Gastrocnemius medialis (tissue), 4 donors: ENCODE measurements around the gene PSMC5. TPM values are rescaled to one million over a fixed set of nuclear protein-coding genes. Genes with fewer than 3 reads are reported as not detected.
"Not testable (repeated sequence)": the region's sequence is repeated elsewhere in the genome, so short reads cannot be mapped to it uniquely, and the experiment has no call there.

Experiments
- ATAC-seq, 2 donors: fragments of 150-250 bp; one replicate each; pipeline ENCODE4 v1.9.1; 2016
- DNase-seq, 2 donors: peaks; one replicate each; pipeline ENCODE4 v3.0.0-alpha.2; 2019
- H3K27ac ChIP-seq, 4 donors: fragments of 200-600 bp; sonication (generic); 1 replicate in 1 of 4; 2 replicates in 3 of 4; pipeline ENCODE4 v1.5.1; 2016 to 2018; ENCODE audit warnings: mild to moderate bottlenecking in 2 of 4, moderate library complexity in 1 of 4
- H3K27me3 ChIP-seq, 3 donors: fragments of 200-600 bp; sonication (generic) in 2 of 3; 1 replicate in 1 of 3; 2 replicates in 2 of 3; pipeline versions ENCODE4 v1.5.1 to v1.6.0; 2016 to 2019; ENCODE audit warnings: mild to moderate bottlenecking in 1 of 3, moderate library complexity in 1 of 3
- H3K36me3 ChIP-seq, 2 donors: fragments of 200-600 bp; sonication (generic) in 1 of 2; one replicate each; pipeline ENCODE4 v1.5.1; 2017 to 2018
- H3K4me1 ChIP-seq, 2 donors: fragments of 200-600 bp; sonication (generic) in 1 of 2; one replicate each; pipeline ENCODE4 v1.5.1; 2016 to 2017; ENCODE audit warnings: mild to moderate bottlenecking in 2 of 2
- H3K4me3 ChIP-seq, 4 donors: fragments of 200-600 bp; sonication (generic) in 3 of 4; 1 replicate in 1 of 4; 2 replicates in 3 of 4; pipeline ENCODE4 v1.5.1; 2016 to 2019; ENCODE audit warnings: mild to moderate bottlenecking in 2 of 4
- H3K9me3 ChIP-seq, 3 donors: fragments of 200-600 bp; sonication (generic) in 2 of 3; 1 replicate in 1 of 3; 2 replicates in 2 of 3; pipeline ENCODE4 v1.5.1; 2016 to 2019
- POLR2A ChIP-seq, 2 donors: fragments of 450-650 bp; IDR thresholded peaks; one replicate each; pipeline ENCODE4 v1.6.1; 2017; ENCODE audit warnings: antibody characterized with exemption in 2 of 2, mild to moderate bottlenecking in 2 of 2, moderate library complexity in 2 of 2
- in situ Hi-C, 4 donors: fragments of 200-750 bp; cut with MboI; loops; one replicate each; pipeline versions ENCODE4 v1.15.0 to v1.8.0; 2017; ENCODE audit warnings: low sequenced_read_pairs in 4 of 4
- intact Hi-C: fragments of 100-400 bp; cut with DNase I; formaldehyde crosslinking; loops from one replicate; pipeline ENCODE4 v1.15.1; 2023; ENCODE audit warnings: low total_unique reads
- total RNA-seq, 4 donors: library from RNA; depleted of rRNA; stranded (reverse); fragments of >200 nt; gene quantifications; one replicate each; pipeline versions ENCODE4 v1.1.0 to v1.2.3, GENCODE V29; 2016
- TF ChIP-seq, protein P1 (sequence below), 5 experiments: fragments of 450-650 bp in 3 of 5; fragments of 200-600 bp in 2 of 5; sonication (generic) in 2 of 5; IDR thresholded peaks in 4 of 5; conservative IDR thresholded peaks in 1 of 5; 1 replicate in 4 of 5; 2 replicates in 1 of 5; pipeline ENCODE4 v1.5.1; 2016 to 2019; ENCODE audit warnings: antibody characterized with exemption in 5 of 5, mild to moderate bottlenecking in 3 of 5, moderate library complexity in 3 of 5

Gene PSMC5
- total RNA-seq, 4 donors from 2014 or later, result 103 to 153 (median 123) TPM

- H3K9me3 ChIP-seq, ATAC-seq, intact Hi-C loops, DNase-seq, H3K4me3 ChIP-seq, H3K4me1 ChIP-seq, in situ Hi-C loops, H3K27me3 ChIP-seq, H3K36me3 ChIP-seq, H3K27ac ChIP-seq: not testable (repeated sequence)
Observed at GRCh38 chr17:63874061-63874626, 46.9 kb downstream of the PSMC5 start.

GRCh38 chr17:63874693-63875092 lies 47.5 kb downstream of the PSMC5 start:
- H3K36me3 ChIP-seq, H3K4me3 ChIP-seq, in situ Hi-C loops, H3K27ac ChIP-seq, DNase-seq, H3K27me3 ChIP-seq, H3K4me1 ChIP-seq, H3K9me3 ChIP-seq, intact Hi-C loops, ATAC-seq: not testable (repeated sequence)

- intact Hi-C loops, in situ Hi-C loops, H3K4me1 ChIP-seq, DNase-seq, H3K27me3 ChIP-seq, H3K36me3 ChIP-seq, H3K4me3 ChIP-seq, H3K9me3 ChIP-seq, H3K27ac ChIP-seq, ATAC-seq: not testable (repeated sequence)
Observed at GRCh38 chr17:63878413-63878812, 51.2 kb downstream of the PSMC5 start.

- no peak overlapping the region for H3K4me3 ChIP-seq
- in situ Hi-C loops, result no loop called here
- intact Hi-C loops, result no loop called here
- TF ChIP-seq, protein P1, sequence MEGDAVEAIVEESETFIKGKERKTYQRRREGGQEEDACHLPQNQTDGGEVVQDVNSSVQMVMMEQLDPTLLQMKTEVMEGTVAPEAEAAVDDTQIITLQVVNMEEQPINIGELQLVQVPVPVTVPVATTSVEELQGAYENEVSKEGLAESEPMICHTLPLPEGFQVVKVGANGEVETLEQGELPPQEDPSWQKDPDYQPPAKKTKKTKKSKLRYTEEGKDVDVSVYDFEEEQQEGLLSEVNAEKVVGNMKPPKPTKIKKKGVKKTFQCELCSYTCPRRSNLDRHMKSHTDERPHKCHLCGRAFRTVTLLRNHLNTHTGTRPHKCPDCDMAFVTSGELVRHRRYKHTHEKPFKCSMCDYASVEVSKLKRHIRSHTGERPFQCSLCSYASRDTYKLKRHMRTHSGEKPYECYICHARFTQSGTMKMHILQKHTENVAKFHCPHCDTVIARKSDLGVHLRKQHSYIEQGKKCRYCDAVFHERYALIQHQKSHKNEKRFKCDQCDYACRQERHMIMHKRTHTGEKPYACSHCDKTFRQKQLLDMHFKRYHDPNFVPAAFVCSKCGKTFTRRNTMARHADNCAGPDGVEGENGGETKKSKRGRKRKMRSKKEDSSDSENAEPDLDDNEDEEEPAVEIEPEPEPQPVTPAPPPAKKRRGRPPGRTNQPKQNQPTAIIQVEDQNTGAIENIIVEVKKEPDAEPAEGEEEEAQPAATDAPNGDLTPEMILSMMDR (IDR thresholded peaks at IDR 0.05 in 4 of 5, conservative IDR thresholded peaks at IDR 0.05 in 1 of 5), result no peak
- no peak for TF ChIP-seq POLR2A (IDR thresholded peaks at IDR 0.05)
- no peak overlapping the region for H3K27ac ChIP-seq
- no peak for ATAC-seq
- no peak for DNase-seq
- no peaks in the 10 kb centered on the region for H3K36me3 ChIP-seq
- no peaks in the 10 kb centered on the region for H3K27me3 ChIP-seq
- no peaks in the 10 kb centered on the region for H3K9me3 ChIP-seq
- no peaks in the 10 kb centered on the region for H3K4me1 ChIP-seq
Observed at GRCh38 chr17:63880706-63881105, 53.5 kb downstream of the PSMC5 start.

GRCh38 chr17:63881337-63881736 lies 54.1 kb downstream of the PSMC5 start:
- H3K27me3 ChIP-seq, H3K27ac ChIP-seq, in situ Hi-C loops, H3K4me3 ChIP-seq, ATAC-seq, H3K36me3 ChIP-seq, H3K9me3 ChIP-seq, intact Hi-C loops, H3K4me1 ChIP-seq: not testable (repeated sequence)
- DNase-seq, result peak in 1 of 2 donors; percentile 18

Other genes starting within 250 kb of the PSMC5 start
- 10 to 100 TPM; 28.7 to 37.4 (median 30.6) TPM for gene TACO1, start 226.5 kb upstream of the PSMC5 start, total RNA-seq
- 10 to 100 TPM; 21.8 to 58.7 (median 29.7) TPM for gene MAP3K3, start 205.0 kb upstream of the PSMC5 start, total RNA-seq
- 1 to 10 TPM in 3 of 4 donors, under 1 TPM in 1; 0.97 to 2.8 (median 1.5) TPM for gene LIMD2, start 127.3 kb upstream of the PSMC5 start, total RNA-seq
- gene STRADA, start 85.6 kb upstream of the PSMC5 start, total RNA-seq, result 10 to 100 TPM in 1 of 4 donors, 1 to 10 TPM in 3; 7.5 to 15.0 (median 8.6) TPM
- gene CCDC47, start 53.8 kb upstream of the PSMC5 start, total RNA-seq, result 100 to 1,000 TPM in 1 of 4 donors, 10 to 100 TPM in 3; 81.0 to 110 (median 86.8) TPM
- 10 to 100 TPM; 35.9 to 71.6 (median 56.8) TPM for gene DDX42, start 53.3 kb upstream of the PSMC5 start, total RNA-seq
- gene FTSJ3, start 232 bp downstream of the PSMC5 start, total RNA-seq, result 10 to 100 TPM; 24.6 to 46.3 (median 34.9) TPM
- gene SMARCD2, start 15.3 kb downstream of the PSMC5 start, total RNA-seq, result 10 to 100 TPM; 30.2 to 64.3 (median 44.9) TPM
- gene CSH2, start 46.2 kb downstream of the PSMC5 start, total RNA-seq, result not detected
- gene GH2, start 54.5 kb downstream of the PSMC5 start, total RNA-seq, result not detected
- gene CSH1, start 69.1 kb downstream of the PSMC5 start, total RNA-seq, result not detected
- gene CSHL1, start 83.8 kb downstream of the PSMC5 start, total RNA-seq, result not detected
- not detected for gene GH1, start 91.4 kb downstream of the PSMC5 start, total RNA-seq
- gene CD79B, start 104.9 kb downstream of the PSMC5 start, total RNA-seq, result 1 to 10 TPM; 2.2 to 5.1 (median 3.3) TPM
- 100 to 1,000 TPM in 1 of 4 donors, 10 to 100 TPM in 3; 45.3 to 107 (median 69.1) TPM for gene SCN4A, start 145.5 kb downstream of the PSMC5 start, total RNA-seq
- gene PRR29, start 170.9 kb downstream of the PSMC5 start, total RNA-seq, result under 1 TPM in 1 of 4 donors, not detected in 3; 0.13 TPM
- gene ICAM2, start 193.2 kb downstream of the PSMC5 start, total RNA-seq, result 10 to 100 TPM; 39.7 to 82.4 (median 56.3) TPM